Stomach (tissue), 4 donors: ENCODE results near the gene RAB8B.

Experiments
- CTCF ChIP-seq, 7 experiments: fragments of 450-650 bp in 4 of 7; fragments of 200-600 bp in 3 of 7; sonication (generic) in 3 of 7; IDR thresholded peaks; one replicate each; pipeline ENCODE4 v1.5.1; 2016 to 2019; ENCODE audit warnings: antibody characterized with exemption in 7 of 7, control low read depth in 2 of 7, mild to moderate bottlenecking in 1 of 7
- POLR2AphosphoS5 ChIP-seq, 3 donors: sonication (generic); formaldehyde crosslinking; IDR thresholded peaks; one replicate each; pipeline ENCODE4 v1.6.1; 2016; ENCODE audit warnings: antibody characterized with exemption in 3 of 3

- no peak for TF ChIP-seq CTCF (IDR thresholded peaks at IDR 0.05)
- no peak for TF ChIP-seq POLR2AphosphoS5 (IDR thresholded peaks at IDR 0.05)
Observed at GRCh38 chr15:63260791-63261190, 71.4 kb downstream of the RAB8B start.
